22Rv1 (cell line): ENCODE data around the gene SHFL.
A peak's percentile ranks its signal among the peaks of the same experiment; 100 is the strongest.

Experiments
- H3K27ac ChIP-seq: fragments of 450-650 bp; 2 replicates; pipeline ENCODE4 v1.5.1; 2017
- CTCF ChIP-seq: fragments of 450-650 bp; IDR thresholded peaks from 2 replicates; pipeline ENCODE4 v1.5.1; 2017; ENCODE audit warnings: mild to moderate bottlenecking
- ZFX ChIP-seq: fragments of 450-650 bp; IDR thresholded peaks from 2 replicates; pipeline ENCODE4 v1.6.1; 2017; ENCODE audit warnings: antibody characterized with exemption, borderline replicate concordance

Gene SHFL

DNA sequence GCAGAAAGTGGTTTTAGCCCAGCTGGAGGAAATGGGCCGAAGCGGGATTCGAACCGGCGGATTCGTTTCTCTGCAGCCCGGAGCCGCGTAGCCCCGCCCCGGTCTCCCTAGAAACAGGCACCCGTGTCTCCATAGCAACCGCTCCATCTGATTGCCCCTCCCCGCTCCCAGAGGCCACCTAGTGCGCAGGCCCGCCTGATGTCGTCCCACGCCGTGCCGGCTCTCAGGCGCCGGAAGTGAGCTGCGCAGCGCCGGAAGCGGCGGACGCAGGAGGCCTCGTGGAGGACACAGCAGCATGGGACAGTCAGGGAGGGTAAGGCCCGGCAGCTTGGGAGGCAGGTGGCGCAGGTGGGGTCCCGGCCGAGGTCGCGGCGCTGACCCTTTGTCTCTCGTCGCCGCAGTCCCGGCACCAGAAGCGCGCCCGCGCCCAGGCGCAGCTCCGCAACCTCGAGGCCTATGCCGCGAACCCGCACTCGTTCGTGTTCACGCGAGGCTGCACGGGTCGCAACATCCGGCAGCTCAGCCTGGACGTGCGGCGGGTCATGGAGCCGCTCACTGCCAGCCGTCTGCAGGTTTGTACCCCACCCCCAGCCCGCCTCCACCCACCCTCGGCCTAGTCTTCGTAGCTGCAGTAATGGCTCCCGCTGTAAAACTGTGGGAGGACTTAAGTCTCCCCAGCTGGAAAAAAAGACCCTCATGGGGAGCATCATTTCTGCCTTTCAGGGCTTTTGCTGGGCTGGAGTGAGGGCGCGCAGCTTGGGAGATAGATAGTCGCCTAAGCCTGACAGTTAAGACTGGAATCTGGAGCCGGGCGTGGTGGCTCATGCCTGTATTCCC lies 20.2 kb downstream of the SHFL start, which contains the start of gene PPAN:
Gene PPAN, plus strand, starts transcription at position 263 of the 837 bp plus-strand sequence. Its CDS starts 33 bp downstream, at position 296.
- TF ChIP-seq CTCF, result no peak
- no peak for TF ChIP-seq ZFX
- peak within 1 kb of the TSS; percentile 69 for H3K27ac ChIP-seq

- H3K27ac ChIP-seq, result peak overlapping the region; percentile 69
- TF ChIP-seq ZFX, result no peak
- TF ChIP-seq CTCF, result no peak
Measured at GRCh38 chr19:10107254-10107653, 21.1 kb downstream of the SHFL start.

GRCh38 chr19:10107817-10108367 lies 21.8 kb downstream of the SHFL start:
- TF ChIP-seq CTCF (no peak), ZFX (no peak)
- no peak overlapping the region for H3K27ac ChIP-seq

DNA sequence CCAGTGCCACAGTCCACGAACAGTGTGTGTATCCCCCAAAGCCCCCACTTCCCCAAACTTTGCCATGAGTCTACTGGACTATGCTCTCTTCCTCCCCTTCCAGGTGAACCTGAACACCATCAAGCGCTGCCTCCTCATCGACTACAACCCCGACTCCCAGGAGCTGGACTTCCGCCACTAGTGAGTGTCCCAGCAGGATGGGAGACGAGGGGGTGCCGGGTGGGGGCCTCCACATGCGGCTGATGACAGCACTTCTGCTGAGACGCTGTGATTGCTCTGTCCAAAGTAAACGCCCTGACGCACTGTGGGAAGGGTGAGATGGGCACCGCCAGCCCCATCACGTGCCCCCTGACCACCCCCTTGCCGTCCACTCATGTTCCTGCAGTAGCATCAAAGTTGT lies 23.4 kb downstream of the SHFL start:
- H3K27ac ChIP-seq, result no peak overlapping the region
- TF ChIP-seq ZFX, result no peak
- TF ChIP-seq CTCF, result no peak

GRCh38 chr19:10110076-10110971 lies 24.2 kb downstream of the SHFL start:
- TF ChIP-seq ZFX, result no peak
- no peak for TF ChIP-seq CTCF
- no peak overlapping the region for H3K27ac ChIP-seq

DNA sequence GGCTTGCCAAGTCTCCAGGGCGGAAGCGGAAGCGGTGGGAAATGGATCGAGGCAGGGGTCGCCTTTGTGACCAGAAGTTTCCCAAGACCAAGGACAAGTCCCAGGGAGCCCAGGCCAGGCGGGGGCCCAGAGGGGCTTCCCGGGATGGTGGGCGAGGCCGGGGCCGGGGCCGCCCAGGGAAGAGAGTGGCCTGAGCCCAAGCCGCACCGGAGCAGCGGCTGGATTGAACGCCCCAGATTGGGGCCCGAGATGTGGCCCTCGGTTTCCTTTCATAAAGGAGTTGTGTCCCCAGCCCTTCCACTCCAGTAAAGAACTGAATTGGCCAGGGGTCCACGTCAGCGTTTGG lies 24.8 kb downstream of the SHFL start:
- H3K27ac ChIP-seq, result peak overlapping the region; percentile 63
- TF ChIP-seq ZFX (no peak), CTCF (no peak)

DNA sequence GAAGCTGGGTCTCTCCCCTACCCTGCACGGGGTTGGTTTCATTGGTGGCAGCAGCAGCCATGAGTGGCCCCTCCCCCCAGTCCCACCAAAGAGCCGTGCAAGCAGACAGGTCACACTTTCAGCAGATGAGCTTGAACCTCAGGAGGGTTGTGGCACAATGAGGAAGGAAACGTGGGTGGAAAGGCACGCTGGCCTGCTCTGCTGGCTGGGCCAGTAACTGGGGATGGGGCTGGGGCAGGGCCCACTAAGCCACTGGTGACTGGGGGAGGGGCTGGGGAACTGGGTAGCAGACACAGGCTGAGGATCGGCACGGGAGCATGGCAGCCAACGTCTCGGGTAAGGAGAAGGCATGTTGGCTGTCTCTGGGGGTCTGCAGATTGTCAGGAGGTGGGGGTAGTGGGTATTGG lies 25.3 kb downstream of the SHFL start, which contains the start of gene P2RY11:
Gene P2RY11, plus strand, starts transcription at position 289 of the 407 bp plus-strand sequence. Its CDS starts 29 bp downstream, at position 318.
- H3K27ac ChIP-seq, result peak within 1 kb of the TSS; percentile 63
- TF ChIP-seq CTCF, result no peak
- no peak for TF ChIP-seq ZFX
